ENCODE data around the gene CD200. TPM values are rescaled to one million over a fixed set of nuclear protein-coding genes. Genes with fewer than 3 reads are reported as not detected.

The CD200 gene
- total and polyA plus RNA-seq, 7 donors = 0.59 to 1.5 (median 0.68) TPM

GRCh38 chr3:112392393-112393359, 59.7 kb downstream of the CD200 start:
- Histone ChIP-seq H3K27me3 (ENCODE audit: insufficient read depth in 3 of 3, low read length in 2 of 3) (no peaks in the 10 kb centered on the region), H3K27ac (no peak overlapping the region), H3K4me3 (no peak overlapping the region), H3K36me3 (ENCODE audit: insufficient read depth in 1 of 2, low read depth in 1 of 2) (no peaks in the 10 kb centered on the region), H3K4me1 (no peaks in the 10 kb centered on the region), H3K9me3 (peaks cover 2% of the 10 kb centered on the region)
- ATAC-seq (no peak), DNase-seq (no peak)
- intact Hi-C loops (cut with DNase I) = no loop called here
- WGBS, 3 donors = 79 to 81% (median 80%) methylated on average over 6 of the region's 6 CpGs
- no peak for TF ChIP-seq CTCF (IDR thresholded peaks at IDR 0.05)

- Histone ChIP-seq H3K4me3 (no peak overlapping the region), H3K27ac (no peak overlapping the region), H3K9me3 (peaks cover 2% of the 10 kb centered on the region), H3K36me3 (ENCODE audit: insufficient read depth in 1 of 2, low read depth in 1 of 2) (no peaks in the 10 kb centered on the region), H3K4me1 (no peaks in the 10 kb centered on the region), H3K27me3 (ENCODE audit: insufficient read depth in 3 of 3, low read length in 2 of 3) (no peaks in the 10 kb centered on the region)
- intact Hi-C loops (cut with DNase I) = no loop called here
- DNase-seq (no peak), ATAC-seq (no peak)
- 61 to 64% (median 63%) methylated on average over 3 of the region's 3 CpGs for WGBS, 3 donors
- TF ChIP-seq CTCF (IDR thresholded peaks at IDR 0.05) = no peak
These were observed 60.4 kb downstream of the CD200 start for GRCh38 chr3:112393360-112393728.

- H3K27me3 ChIP-seq (ENCODE audit: insufficient read depth in 3 of 3, low read length in 2 of 3) = no peaks in the 10 kb centered on the region
- no peaks in the 10 kb centered on the region for H3K4me1 ChIP-seq
- ATAC-seq = no peak
- TF ChIP-seq CTCF (IDR thresholded peaks at IDR 0.05) = no peak
- H3K4me3 ChIP-seq = no peak overlapping the region
- intact Hi-C loops (cut with DNase I) = no loop called here
- 77 to 80% (median 79%) methylated on average over 4 of the region's 4 CpGs for WGBS, 3 donors
- no peaks in the 10 kb centered on the region for H3K36me3 ChIP-seq (ENCODE audit: insufficient read depth in 1 of 2, low read depth in 1 of 2)
- peaks cover 2% of the 10 kb centered on the region for H3K9me3 ChIP-seq
- DNase-seq = peak in 1 of 2 donors; percentile 16
- H3K27ac ChIP-seq = no peak overlapping the region
These were observed 61.2 kb downstream of the CD200 start for GRCh38 chr3:112394003-112394640.

- DNase-seq (no peak), ATAC-seq (no peak)
- no peak overlapping the region for H3K4me3 ChIP-seq
- no peaks in the 10 kb centered on the region for H3K36me3 ChIP-seq (ENCODE audit: insufficient read depth in 1 of 2, low read depth in 1 of 2)
- H3K9me3 ChIP-seq = peaks cover 2% of the 10 kb centered on the region
- TF ChIP-seq CTCF (IDR thresholded peaks at IDR 0.05) = no peak
- H3K4me1 ChIP-seq = no peaks in the 10 kb centered on the region
- H3K27ac ChIP-seq = no peak overlapping the region
- intact Hi-C loops (cut with DNase I) = no loop called here
- WGBS, 3 donors = 44 to 56% (median 50%) methylated on average over 5 of the region's 5 CpGs
- H3K27me3 ChIP-seq (ENCODE audit: insufficient read depth in 3 of 3, low read length in 2 of 3) = no peaks in the 10 kb centered on the region
These were observed 62.4 kb downstream of the CD200 start for GRCh38 chr3:112395181-112395895.

Data from psoas muscle (tissue), 8 donors.